ENCODE measurements around the gene LRRC61. TPM values are rescaled to one million over a fixed set of nuclear protein-coding genes. Genes with fewer than 3 reads are reported as not detected.

Gene LRRC61
- total RNA-seq, 1 experiment from 2014 or later: 48.1 TPM

DNA sequence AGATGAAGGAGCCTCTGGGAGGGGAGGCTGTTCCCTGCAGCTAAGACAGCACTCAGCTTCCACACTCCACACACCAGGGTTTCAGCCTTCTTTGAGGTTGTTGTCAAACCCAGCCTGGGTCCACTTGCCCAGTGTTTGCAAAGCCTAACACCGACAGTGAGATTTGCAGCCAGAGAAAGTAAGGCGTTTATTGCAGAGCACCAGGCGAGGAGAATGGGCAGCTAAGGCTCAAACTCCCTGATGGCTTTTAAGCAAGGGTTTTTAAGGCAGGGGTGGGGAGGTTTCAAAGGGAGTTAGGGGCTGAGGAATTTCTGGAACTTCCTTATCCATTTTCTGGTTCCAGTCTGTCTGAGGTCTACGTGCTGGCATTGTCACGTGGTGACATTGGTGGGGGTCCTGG, 51.3 kb downstream of the LRRC61 start:
- Histone ChIP-seq H3K4me1 (ENCODE audit: insufficient read depth, low read length, poor library complexity, severe bottlenecking) (peaks cover 29% of the 10 kb centered on the region), H3K36me3 (ENCODE audit: insufficient read depth, low read length, poor library complexity, severe bottlenecking) (peaks cover 28% of the 10 kb centered on the region), H3K4me3 (ENCODE audit: low read depth, low read length, poor library complexity, severe bottlenecking) (no peak overlapping the region), H3K9me3 (ENCODE audit: low read depth, low read length, poor library complexity, severe bottlenecking) (no peaks in the 10 kb centered on the region), H3K27me3 (replicated peaks; ENCODE audit: insufficient read depth, low read depth, low read length, poor library complexity) (no peaks in the 10 kb centered on the region), H3K27ac (ENCODE audit: low read depth, low read length, poor library complexity, severe bottlenecking) (no peak overlapping the region)
- no TSS peak for BruUV-seq (replicated peaks)
- DNase-seq (ENCODE audit: low spot score): no peak
- TF ChIP-seq EZH2 (IDR thresholded peaks at IDR 0.05; ENCODE audit: borderline replicate concordance, low read depth, low read length, poor library complexity, severe bottlenecking): no peak
- intact Hi-C loops (cut with micrococcal nuclease; ENCODE audit: unreplicated experiment): no loop called here
- CTCF ChIA-PET: no interaction called here
- POLR2A ChIA-PET (ENCODE audit: low non-redundant PET): interaction anchor here (0.5 kb wide), 1 partner anchor 8 kb away, joined by 4 read pairs; no protein-coding TSS in a partner anchor

- no peaks in the 10 kb centered on the region for H3K27me3 ChIP-seq (replicated peaks; ENCODE audit: insufficient read depth, low read depth, low read length, poor library complexity)
- CTCF ChIA-PET: interaction anchor here (0.5 kb wide), 1 partner anchor 14 kb away, joined by 3 read pairs; no protein-coding TSS in a partner anchor
- no peaks in the 10 kb centered on the region for H3K9me3 ChIP-seq (ENCODE audit: low read depth, low read length, poor library complexity, severe bottlenecking)
- no peak overlapping the region for H3K4me3 ChIP-seq (ENCODE audit: low read depth, low read length, poor library complexity, severe bottlenecking)
- TF ChIP-seq, protein P1, sequence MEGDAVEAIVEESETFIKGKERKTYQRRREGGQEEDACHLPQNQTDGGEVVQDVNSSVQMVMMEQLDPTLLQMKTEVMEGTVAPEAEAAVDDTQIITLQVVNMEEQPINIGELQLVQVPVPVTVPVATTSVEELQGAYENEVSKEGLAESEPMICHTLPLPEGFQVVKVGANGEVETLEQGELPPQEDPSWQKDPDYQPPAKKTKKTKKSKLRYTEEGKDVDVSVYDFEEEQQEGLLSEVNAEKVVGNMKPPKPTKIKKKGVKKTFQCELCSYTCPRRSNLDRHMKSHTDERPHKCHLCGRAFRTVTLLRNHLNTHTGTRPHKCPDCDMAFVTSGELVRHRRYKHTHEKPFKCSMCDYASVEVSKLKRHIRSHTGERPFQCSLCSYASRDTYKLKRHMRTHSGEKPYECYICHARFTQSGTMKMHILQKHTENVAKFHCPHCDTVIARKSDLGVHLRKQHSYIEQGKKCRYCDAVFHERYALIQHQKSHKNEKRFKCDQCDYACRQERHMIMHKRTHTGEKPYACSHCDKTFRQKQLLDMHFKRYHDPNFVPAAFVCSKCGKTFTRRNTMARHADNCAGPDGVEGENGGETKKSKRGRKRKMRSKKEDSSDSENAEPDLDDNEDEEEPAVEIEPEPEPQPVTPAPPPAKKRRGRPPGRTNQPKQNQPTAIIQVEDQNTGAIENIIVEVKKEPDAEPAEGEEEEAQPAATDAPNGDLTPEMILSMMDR (conservative IDR thresholded peaks at IDR 0.05; ENCODE audit: low read depth, low read length): no peak
- TF ChIP-seq EZH2 (IDR thresholded peaks at IDR 0.05; ENCODE audit: borderline replicate concordance, low read depth, low read length, poor library complexity, severe bottlenecking): no peak
- intact Hi-C loops (cut with micrococcal nuclease; ENCODE audit: unreplicated experiment): no loop called here
- BruUV-seq (replicated peaks): no TSS peak
- POLR2A ChIA-PET (ENCODE audit: low non-redundant PET): no interaction called here
- peaks cover 28% of the 10 kb centered on the region for H3K36me3 ChIP-seq (ENCODE audit: insufficient read depth, low read length, poor library complexity, severe bottlenecking)
- peak; percentile 64 for DNase-seq (ENCODE audit: low spot score)
- peaks cover 16% of the 10 kb centered on the region for H3K4me1 ChIP-seq (ENCODE audit: insufficient read depth, low read length, poor library complexity, severe bottlenecking)
- no peak overlapping the region for H3K27ac ChIP-seq (ENCODE audit: low read depth, low read length, poor library complexity, severe bottlenecking)
These were observed 52.7 kb downstream of the LRRC61 start for GRCh38 chr7:150375662-150376521.

- Histone ChIP-seq H3K27ac (ENCODE audit: low read depth, low read length, poor library complexity, severe bottlenecking) (no peak overlapping the region), H3K36me3 (ENCODE audit: insufficient read depth, low read length, poor library complexity, severe bottlenecking) (peaks cover 28% of the 10 kb centered on the region), H3K27me3 (replicated peaks; ENCODE audit: insufficient read depth, low read depth, low read length, poor library complexity) (no peaks in the 10 kb centered on the region), H3K9me3 (ENCODE audit: low read depth, low read length, poor library complexity, severe bottlenecking) (no peaks in the 10 kb centered on the region), H3K4me1 (ENCODE audit: insufficient read depth, low read length, poor library complexity, severe bottlenecking) (peaks cover 16% of the 10 kb centered on the region), H3K4me3 (ENCODE audit: low read depth, low read length, poor library complexity, severe bottlenecking) (no peak overlapping the region)
- DNase-seq (ENCODE audit: low spot score): no peak
- BruUV-seq (replicated peaks): no TSS peak
- ChIA-PET CTCF (no interaction called here), POLR2A (ENCODE audit: low non-redundant PET) (no interaction called here)
- intact Hi-C loops (cut with micrococcal nuclease; ENCODE audit: unreplicated experiment): no loop called here
- no peak for TF ChIP-seq EZH2 (IDR thresholded peaks at IDR 0.05; ENCODE audit: borderline replicate concordance, low read depth, low read length, poor library complexity, severe bottlenecking)
- TF ChIP-seq, protein P1 (conservative IDR thresholded peaks at IDR 0.05; ENCODE audit: low read depth, low read length): no peak
These were observed 53.4 kb downstream of the LRRC61 start for GRCh38 chr7:150376560-150376959.
